K562 treated with DMSO at 1 percent for 4 hours (cell line): ENCODE measurements around the gene MAST1. TPM values are rescaled to one million over a fixed set of nuclear protein-coding genes. Genes with fewer than 3 reads are reported as not detected.

ENCODE experiments used
- total RNA-seq: library from RNA; unstranded; fragments of 300-600 nt; gene quantifications from 2 replicates; pipeline ENCODE4 v1.2.3, GENCODE V29; 2022; ENCODE audit not compliant: insufficient read depth

MAST1 gene
- total RNA-seq = 5.8 and 8.0 TPM in 2 replicates

GRCh38 chr19:12838182-12838885 lies at the start of gene MAST1:
Gene MAST1, plus strand, starts transcription at chr19:12838515. Its CDS starts 58 bp downstream, at chr19:12838573.

GRCh38 chr19:12791345-12792050 lies 46.8 kb upstream of the MAST1 start, which contains the start of gene JUNB:
Gene JUNB, plus strand, starts transcription at chr19:12791486. Its CDS starts 286 bp downstream, at chr19:12791772.

GRCh38 chr19:12801466-12802266 lies 36.6 kb upstream of the MAST1 start, which contains the start of the genes PRDX2 and THSD8:
Gene PRDX2, minus strand, starts transcription at chr19:12801800. Its CDS starts 539 bp downstream, at chr19:12801261.
Gene THSD8, plus strand, starts transcription at chr19:12802069. Its CDS starts 3 bp downstream, at chr19:12802072.

GRCh38 chr19:12806242-12807081 lies 31.9 kb upstream of the MAST1 start, which contains the start of gene RNASEH2A:
Gene RNASEH2A, plus strand, starts transcription at chr19:12806584. Its CDS starts 90 bp downstream, at chr19:12806674.

GRCh38 chr19:12834566-12834943 lies 3.8 kb upstream of the MAST1 start, which contains the start of gene RTBDN:
Gene RTBDN, minus strand, starts transcription at chr19:12834579. Its CDS starts 4,600 bp downstream, at chr19:12829979.

GRCh38 chr19:12881172-12881808 lies 43.0 kb downstream of the MAST1 start, which contains the start of gene DNASE2:
Gene DNASE2, minus strand, starts transcription at chr19:12881449. Its CDS starts 74 bp downstream, at chr19:12881375.

GRCh38 chr19:12886969-12887747 lies 48.8 kb downstream of the MAST1 start, which contains the start of gene KLF1:
Gene KLF1, minus strand, starts transcription at chr19:12887201. Its CDS starts 61 bp downstream, at chr19:12887140.

GRCh38 chr19:12890787-12891552 lies 52.7 kb downstream of the MAST1 start, which contains the start of gene GCDH:
Gene GCDH, plus strand, starts transcription at chr19:12891160. Its CDS starts 145 bp downstream, at chr19:12891305.

Other genes with a start within 250 kb of the MAST1 start
- gene ZNF490, start 227.7 kb upstream of the MAST1 start, total RNA-seq = 1.8 TPM in 2 replicates
- 4.7 and 5.7 TPM in 2 replicates for gene ZNF791, start 227.6 kb upstream of the MAST1 start, total RNA-seq
- 112 and 118 TPM in 2 replicates for gene MAN2B1, start 171.8 kb upstream of the MAST1 start, total RNA-seq
- 13.2 and 16.5 TPM in 2 replicates for gene WDR83, start 171.7 kb upstream of the MAST1 start, total RNA-seq
- 115 and 119 TPM in 2 replicates for gene DHPS, start 156.6 kb upstream of the MAST1 start, total RNA-seq
- gene GNG14, start 150.5 kb upstream of the MAST1 start, total RNA-seq = not detected in 2 replicates
- gene FBXW9, start 141.9 kb upstream of the MAST1 start, total RNA-seq = 9.8 and 12.8 TPM in 2 replicates
- gene TNPO2, start 114.6 kb upstream of the MAST1 start, total RNA-seq = 24.6 and 26.8 TPM in 2 replicates
- 429 and 468 TPM in 2 replicates for gene TRIR, start 103.8 kb upstream of the MAST1 start, total RNA-seq
- gene GET3, start 101.0 kb upstream of the MAST1 start, total RNA-seq = 93.8 and 110 TPM in 2 replicates
- not detected in 2 replicates for gene BEST2, start 86.7 kb upstream of the MAST1 start, total RNA-seq
- 14.4 and 15.7 TPM in 2 replicates for gene HOOK2, start 63.0 kb upstream of the MAST1 start, total RNA-seq
- 74.2 and 74.3 TPM in 2 replicates for gene JUNB, start 47.0 kb upstream of the MAST1 start, total RNA-seq
- 371 and 398 TPM in 2 replicates for gene PRDX2, start 36.7 kb upstream of the MAST1 start, total RNA-seq
- 2.4 TPM in 1 of 2 replicates, not detected in the other for gene THSD8, start 36.4 kb upstream of the MAST1 start, total RNA-seq
- gene RNASEH2A, start 31.9 kb upstream of the MAST1 start, total RNA-seq = 55.9 and 64.5 TPM in 2 replicates
- gene RTBDN, start 3.9 kb upstream of the MAST1 start, total RNA-seq = not detected in 2 replicates
- gene DNASE2, start 42.9 kb downstream of the MAST1 start, total RNA-seq = 145 and 148 TPM in 2 replicates
- 30.8 and 50.0 TPM in 2 replicates for gene KLF1, start 48.7 kb downstream of the MAST1 start, total RNA-seq
- 10.2 and 12.5 TPM in 2 replicates for gene GCDH, start 52.6 kb downstream of the MAST1 start, total RNA-seq
- gene SYCE2, start 80.8 kb downstream of the MAST1 start, total RNA-seq = 1.4 and 2.5 TPM in 2 replicates
- 105 and 107 TPM in 2 replicates for gene FARSA, start 95.2 kb downstream of the MAST1 start, total RNA-seq
- 624 and 631 TPM in 2 replicates for gene CALR, start 100.1 kb downstream of the MAST1 start, total RNA-seq
- gene RAD23A, start 107.3 kb downstream of the MAST1 start, total RNA-seq = 148 and 165 TPM in 2 replicates
- 32.9 and 34.3 TPM in 2 replicates for gene GADD45GIP1, start 118.7 kb downstream of the MAST1 start, total RNA-seq
- gene DAND5, start 131.1 kb downstream of the MAST1 start, total RNA-seq = 0.71 TPM in 1 of 2 replicates, not detected in the other
- gene NFIX, start 157.0 kb downstream of the MAST1 start, total RNA-seq = 7.7 and 11.9 TPM in 2 replicates